Activated naive CD8-positive, alpha-beta T cell treated with anti-CD3 and anti-CD28 coated beads, Interleukin-2, amount 50 U/mL, for 24 hours (primary cell): ENCODE measurements around the gene SLC4A3.

Experiments used
- ATAC-seq: fragments of 150-1000 bp; cut with Tn5 transposase; one replicate; pipeline ENCODE4 v1.10.0; 2021
- DNase-seq: peaks from one replicate; pipeline ENCODE4 v3.0.0; 2021
- H3K27ac Mint-ChIP-seq: one replicate; pipeline ENCODE4 v1.8.0; 2021; ENCODE audit warnings: mild to moderate bottlenecking, mixed read lengths
- H3K27me3 Mint-ChIP-seq: one replicate; pipeline ENCODE4 v1.8.0; 2021; ENCODE audit warnings: mixed read lengths
- H3K36me3 Mint-ChIP-seq: one replicate; pipeline ENCODE4 v1.8.0; 2021; ENCODE audit warnings: low read depth, mixed read lengths
- H3K4me1 Mint-ChIP-seq: one replicate; pipeline ENCODE4 v1.8.0; 2021; ENCODE audit warnings: mixed read lengths
- H3K4me3 Mint-ChIP-seq: one replicate; pipeline ENCODE4 v1.8.0; 2021; ENCODE audit warnings: mild to moderate bottlenecking, moderate library complexity, mixed read lengths
- H3K9me3 Mint-ChIP-seq: one replicate; pipeline ENCODE4 v1.8.0; 2021; ENCODE audit warnings: mixed read lengths

The SLC4A3 gene, protein sequence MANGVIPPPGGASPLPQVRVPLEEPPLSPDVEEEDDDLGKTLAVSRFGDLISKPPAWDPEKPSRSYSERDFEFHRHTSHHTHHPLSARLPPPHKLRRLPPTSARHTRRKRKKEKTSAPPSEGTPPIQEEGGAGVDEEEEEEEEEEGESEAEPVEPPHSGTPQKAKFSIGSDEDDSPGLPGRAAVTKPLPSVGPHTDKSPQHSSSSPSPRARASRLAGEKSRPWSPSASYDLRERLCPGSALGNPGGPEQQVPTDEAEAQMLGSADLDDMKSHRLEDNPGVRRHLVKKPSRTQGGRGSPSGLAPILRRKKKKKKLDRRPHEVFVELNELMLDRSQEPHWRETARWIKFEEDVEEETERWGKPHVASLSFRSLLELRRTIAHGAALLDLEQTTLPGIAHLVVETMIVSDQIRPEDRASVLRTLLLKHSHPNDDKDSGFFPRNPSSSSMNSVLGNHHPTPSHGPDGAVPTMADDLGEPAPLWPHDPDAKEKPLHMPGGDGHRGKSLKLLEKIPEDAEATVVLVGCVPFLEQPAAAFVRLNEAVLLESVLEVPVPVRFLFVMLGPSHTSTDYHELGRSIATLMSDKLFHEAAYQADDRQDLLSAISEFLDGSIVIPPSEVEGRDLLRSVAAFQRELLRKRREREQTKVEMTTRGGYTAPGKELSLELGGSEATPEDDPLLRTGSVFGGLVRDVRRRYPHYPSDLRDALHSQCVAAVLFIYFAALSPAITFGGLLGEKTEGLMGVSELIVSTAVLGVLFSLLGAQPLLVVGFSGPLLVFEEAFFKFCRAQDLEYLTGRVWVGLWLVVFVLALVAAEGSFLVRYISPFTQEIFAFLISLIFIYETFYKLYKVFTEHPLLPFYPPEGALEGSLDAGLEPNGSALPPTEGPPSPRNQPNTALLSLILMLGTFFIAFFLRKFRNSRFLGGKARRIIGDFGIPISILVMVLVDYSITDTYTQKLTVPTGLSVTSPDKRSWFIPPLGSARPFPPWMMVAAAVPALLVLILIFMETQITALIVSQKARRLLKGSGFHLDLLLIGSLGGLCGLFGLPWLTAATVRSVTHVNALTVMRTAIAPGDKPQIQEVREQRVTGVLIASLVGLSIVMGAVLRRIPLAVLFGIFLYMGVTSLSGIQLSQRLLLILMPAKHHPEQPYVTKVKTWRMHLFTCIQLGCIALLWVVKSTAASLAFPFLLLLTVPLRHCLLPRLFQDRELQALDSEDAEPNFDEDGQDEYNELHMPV

GRCh38 chr2:219627103-219628100 is at the start of gene SLC4A3:
TSS of gene SLC4A3 (plus strand) at chr2:219627630. CDS start at chr2:219627993, 363 bp downstream.
- H3K27me3 Mint-ChIP-seq = peaks cover 28% of the 10 kb centered on the region
- no peak for DNase-seq
- H3K4me3 Mint-ChIP-seq = peak within 1 kb of the TSS; percentile 55

GRCh38 chr2:219578811-219579613 is 48.4 kb upstream of the SLC4A3 start:
- no peaks in the 10 kb centered on the region for H3K9me3 Mint-ChIP-seq
- no peak for DNase-seq
- no peaks in the 10 kb centered on the region for H3K36me3 Mint-ChIP-seq
- H3K4me1 Mint-ChIP-seq = no peaks in the 10 kb centered on the region
- ATAC-seq = no peak
- H3K27me3 Mint-ChIP-seq = peaks cover 21% of the 10 kb centered on the region
- no peak overlapping the region for H3K4me3 Mint-ChIP-seq
- no peak overlapping the region for H3K27ac Mint-ChIP-seq

More at GRCh38 chr2:219627103-219628100, at the start of gene SLC4A3:
- H3K36me3 Mint-ChIP-seq = no peaks in the 10 kb centered on the region
- no peaks in the 10 kb centered on the region for H3K9me3 Mint-ChIP-seq
- H3K4me1 Mint-ChIP-seq = peaks cover 12% of the 10 kb centered on the region
- ATAC-seq = peak; percentile 26
- no peak within 1 kb of the TSS for H3K27ac Mint-ChIP-seq

GRCh38 chr2:219581346-219581745 is 46.1 kb upstream of the SLC4A3 start:
- H3K27me3 Mint-ChIP-seq = peaks cover 14% of the 10 kb centered on the region
- ATAC-seq = no peak
- no peak overlapping the region for H3K27ac Mint-ChIP-seq
- H3K9me3 Mint-ChIP-seq = no peaks in the 10 kb centered on the region
- no peak overlapping the region for H3K4me3 Mint-ChIP-seq
- H3K36me3 Mint-ChIP-seq = no peaks in the 10 kb centered on the region
- DNase-seq = no peak
- H3K4me1 Mint-ChIP-seq = no peaks in the 10 kb centered on the region

GRCh38 chr2:219591091-219591490 is 36.3 kb upstream of the SLC4A3 start:
- H3K4me1 Mint-ChIP-seq = no peaks in the 10 kb centered on the region
- no peaks in the 10 kb centered on the region for H3K36me3 Mint-ChIP-seq
- no peak for ATAC-seq
- no peaks in the 10 kb centered on the region for H3K9me3 Mint-ChIP-seq
- DNase-seq = no peak
- H3K27ac Mint-ChIP-seq = no peak overlapping the region
- peaks cover 8% of the 10 kb centered on the region for H3K27me3 Mint-ChIP-seq
- H3K4me3 Mint-ChIP-seq = no peak overlapping the region

DNA sequence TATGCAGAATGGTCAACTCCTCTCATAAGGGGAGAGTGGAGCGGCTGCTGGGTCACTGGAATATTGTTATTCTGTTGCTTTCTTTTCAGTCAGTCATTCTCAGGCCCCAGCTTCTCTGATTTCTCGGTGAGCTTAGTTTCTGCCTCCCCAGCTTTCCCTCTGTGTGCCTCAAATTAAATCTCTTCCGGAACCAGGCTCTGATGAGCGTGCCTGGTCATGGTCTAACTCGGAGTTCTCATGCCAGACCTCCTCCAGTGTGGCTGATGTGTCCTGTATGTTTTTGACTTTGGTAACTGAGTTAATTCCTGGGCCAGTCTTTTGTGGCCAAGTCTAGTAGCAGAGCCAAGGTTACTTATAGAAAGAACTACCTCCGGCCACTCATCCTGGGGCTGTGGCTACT is 34.7 kb upstream of the SLC4A3 start:
- Mint-ChIP-seq H3K4me1 (peaks cover 11% of the 10 kb centered on the region), H3K27ac (no peak overlapping the region), H3K36me3 (no peaks in the 10 kb centered on the region), H3K27me3 (peaks cover 8% of the 10 kb centered on the region), H3K9me3 (no peaks in the 10 kb centered on the region), H3K4me3 (no peak overlapping the region)
- DNase-seq (no peak), ATAC-seq (no peak)

- H3K27me3 Mint-ChIP-seq = peaks cover 8% of the 10 kb centered on the region
- no peak overlapping the region for H3K4me3 Mint-ChIP-seq
- no peaks in the 10 kb centered on the region for H3K36me3 Mint-ChIP-seq
- ATAC-seq = no peak
- peaks cover 14% of the 10 kb centered on the region for H3K4me1 Mint-ChIP-seq
- no peaks in the 10 kb centered on the region for H3K9me3 Mint-ChIP-seq
- DNase-seq = no peak
- no peak overlapping the region for H3K27ac Mint-ChIP-seq
Measured at GRCh38 chr2:219593154-219593553, 34.3 kb upstream of the SLC4A3 start.

DNA sequence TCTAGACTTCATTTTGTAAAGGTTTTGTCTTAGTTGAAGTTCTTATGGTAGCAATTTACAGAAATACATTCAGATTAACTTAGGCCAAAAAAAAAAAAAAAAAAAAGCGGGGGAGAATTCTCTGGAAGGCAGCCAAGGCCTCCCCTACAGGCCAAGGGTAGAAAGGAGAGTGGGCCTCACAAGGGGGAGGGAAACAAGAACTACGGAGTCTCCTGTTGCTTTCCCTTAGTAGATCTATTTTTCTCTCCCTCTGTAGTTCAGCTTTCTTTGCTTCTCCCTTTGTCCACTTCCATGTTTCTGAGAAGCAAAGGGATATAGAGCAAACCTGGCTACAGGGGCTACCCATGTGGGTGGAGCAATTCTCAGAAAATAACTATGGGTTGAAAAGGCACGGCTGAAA is 32.2 kb upstream of the SLC4A3 start:
- Mint-ChIP-seq H3K27me3 (peaks cover 5% of the 10 kb centered on the region), H3K4me3 (no peak overlapping the region), H3K4me1 (peaks cover 20% of the 10 kb centered on the region), H3K27ac (no peak overlapping the region), H3K9me3 (no peaks in the 10 kb centered on the region), H3K36me3 (no peaks in the 10 kb centered on the region)
- no peak for DNase-seq
- no peak for ATAC-seq

GRCh38 chr2:219596954-219597551 is 30.4 kb upstream of the SLC4A3 start:
- H3K27ac Mint-ChIP-seq = peak overlapping the region; percentile 97
- H3K27me3 Mint-ChIP-seq = peaks cover 4% of the 10 kb centered on the region
- H3K4me1 Mint-ChIP-seq = peaks cover 20% of the 10 kb centered on the region
- no peaks in the 10 kb centered on the region for H3K9me3 Mint-ChIP-seq
- H3K36me3 Mint-ChIP-seq = peaks cover 8% of the 10 kb centered on the region
- H3K4me3 Mint-ChIP-seq = peak overlapping the region; percentile 95
- no peak for ATAC-seq
- no peak for DNase-seq

GRCh38 chr2:219597552-219598307 is 29.7 kb upstream of the SLC4A3 start, which contains the start of gene STK11IP:
TSS of gene STK11IP (plus strand) at chr2:219597857. CDS start at chr2:219598120, 263 bp downstream.
- Mint-ChIP-seq H3K4me1 (peaks cover 20% of the 10 kb centered on the region), H3K4me3 (peak within 1 kb of the TSS; percentile 95), H3K27ac (peak within 1 kb of the TSS; percentile 97), H3K9me3 (no peaks in the 10 kb centered on the region), H3K27me3 (peaks cover 2% of the 10 kb centered on the region), H3K36me3 (peaks cover 14% of the 10 kb centered on the region)
- DNase-seq (peak; percentile 93), ATAC-seq (peak; percentile 91)

GRCh38 chr2:219598308-219599078 is 28.9 kb upstream of the SLC4A3 start:
- peak overlapping the region; percentile 97 for H3K27ac Mint-ChIP-seq
- H3K9me3 Mint-ChIP-seq = no peaks in the 10 kb centered on the region
- no peak for DNase-seq
- H3K27me3 Mint-ChIP-seq = no peaks in the 10 kb centered on the region
- peaks cover 20% of the 10 kb centered on the region for H3K4me1 Mint-ChIP-seq
- ATAC-seq = no peak
- peaks cover 15% of the 10 kb centered on the region for H3K36me3 Mint-ChIP-seq
- H3K4me3 Mint-ChIP-seq = peak overlapping the region; percentile 95

DNA sequence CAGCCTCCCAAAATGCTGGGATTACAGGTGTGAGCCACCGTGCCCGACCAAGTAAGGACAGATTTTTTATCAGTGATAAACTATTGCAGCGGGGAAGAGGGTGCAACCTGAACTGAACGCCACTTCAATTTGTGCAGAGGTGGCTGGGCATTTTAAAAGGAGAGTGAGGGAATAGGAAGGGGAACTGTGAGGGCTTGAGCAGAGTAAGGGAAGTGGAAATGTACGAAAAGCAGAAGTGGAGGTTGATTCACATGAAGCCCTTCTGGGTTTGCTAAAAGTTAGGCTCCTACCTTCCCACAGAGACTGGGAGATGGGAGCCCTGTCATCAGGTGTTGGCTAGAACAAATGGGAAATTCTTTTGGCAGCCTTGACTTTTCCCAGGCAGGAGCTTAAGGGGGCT is 23.7 kb upstream of the SLC4A3 start:
- Mint-ChIP-seq H3K9me3 (no peaks in the 10 kb centered on the region), H3K4me1 (peaks cover 2% of the 10 kb centered on the region), H3K27ac (no peak overlapping the region), H3K4me3 (no peak overlapping the region), H3K36me3 (peaks cover 33% of the 10 kb centered on the region), H3K27me3 (no peaks in the 10 kb centered on the region)
- ATAC-seq (no peak), DNase-seq (no peak)
